Measurements from ENCODE around the gene IQCF6.

- no peak for TF ChIP-seq CTCF (IDR thresholded peaks at IDR 0.05; ENCODE audit: low read depth, low read length)
- TF ChIP-seq POLR2A (IDR thresholded peaks at IDR 0.05; ENCODE audit: extremely low read depth, insufficient read length): no peak
- TF ChIP-seq, protein P1, sequence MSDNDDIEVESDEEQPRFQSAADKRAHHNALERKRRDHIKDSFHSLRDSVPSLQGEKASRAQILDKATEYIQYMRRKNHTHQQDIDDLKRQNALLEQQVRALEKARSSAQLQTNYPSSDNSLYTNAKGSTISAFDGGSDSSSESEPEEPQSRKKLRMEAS (IDR thresholded peaks at IDR 0.05; ENCODE audit: low read depth, low read length): no peak
- no peak for TF ChIP-seq MYC (IDR thresholded peaks at IDR 0.05; ENCODE audit: low read depth, low read length)
These were observed 36.6 kb upstream of the IQCF6 start for GRCh38 chr3:51815614-51816013.

Measured in NB4 (cell line).